Inflammatory macrophage treated with lipopolysaccharide for 1 hour (primary cell): ENCODE data around the gene DAPK1.

Experiments
- DNase-seq, 2 donors: peaks; one replicate each; pipeline ENCODE4 v3.0.0-alpha.2; 2020 to 2022

DAPK1 gene

GRCh38 chr9:87596862-87597261 is 99.2 kb downstream of the DAPK1 start:
- DNase-seq, result no peak

DNA sequence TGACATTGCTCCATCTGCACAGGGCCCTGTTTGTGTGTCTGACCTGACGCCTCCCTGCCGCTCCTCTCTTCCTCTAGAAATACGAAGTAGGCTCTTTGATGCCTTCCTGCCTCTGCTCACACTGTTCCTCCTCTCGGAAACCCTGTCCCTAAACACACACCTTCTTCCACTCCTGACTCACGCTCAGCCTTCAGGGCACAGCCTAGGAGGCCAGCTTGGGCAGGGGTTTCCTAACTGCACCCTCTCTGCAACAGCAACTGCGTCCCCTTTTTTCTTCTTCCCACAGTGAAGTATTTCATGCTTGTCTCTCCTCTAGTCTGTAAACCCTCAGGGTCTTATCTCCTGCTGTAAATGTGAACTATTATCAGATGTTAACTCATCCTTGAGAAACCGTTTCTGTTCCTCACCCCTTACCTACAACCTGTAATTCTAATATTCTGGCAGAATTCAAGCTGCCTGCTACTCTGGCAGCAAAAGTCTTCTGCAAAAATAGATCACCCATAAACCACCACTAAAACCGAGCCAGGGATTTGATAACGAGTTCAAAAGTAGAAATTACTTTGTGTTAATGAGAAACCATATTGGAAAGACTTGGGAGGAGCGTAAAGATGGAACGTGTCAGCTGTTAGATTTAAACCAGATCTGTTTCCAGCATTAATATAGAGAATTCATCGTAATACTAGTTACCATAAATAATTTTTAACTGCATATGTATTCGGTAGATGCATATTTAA is 100.2 kb downstream of the DAPK1 start:
- DNase-seq, result no peak

DNA sequence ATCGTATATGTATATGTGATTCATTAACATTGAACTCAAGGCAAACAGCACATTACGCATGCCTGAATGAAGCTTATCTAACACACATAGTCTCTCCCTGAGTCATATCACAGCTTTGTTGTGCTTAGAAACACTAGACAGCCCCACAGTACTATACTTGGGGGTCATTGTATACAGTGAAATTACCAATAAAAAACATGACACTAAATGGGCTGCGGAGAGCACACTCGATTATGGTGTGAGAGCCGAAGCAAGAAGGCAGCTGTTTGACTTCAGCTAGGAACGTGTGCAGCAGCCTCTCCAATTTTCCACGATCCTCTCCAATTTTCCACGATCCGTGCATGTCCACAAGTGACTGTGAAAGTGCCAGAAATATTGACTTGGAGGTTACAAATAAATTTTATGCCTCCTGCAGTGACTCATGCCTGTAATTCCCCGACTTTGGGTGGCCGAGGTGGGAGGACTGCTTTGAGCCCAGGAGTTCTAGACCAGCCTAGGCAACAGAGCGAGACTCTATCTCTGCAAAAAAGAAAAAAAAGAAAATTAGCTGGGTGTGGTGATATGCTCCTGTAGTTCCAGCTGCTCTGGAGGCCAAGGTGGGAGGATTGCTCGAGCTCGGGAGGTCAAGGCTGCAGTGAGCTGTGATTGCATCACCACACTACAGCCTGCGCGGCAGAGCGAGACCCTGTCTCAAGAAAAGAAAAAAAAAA is 102.4 kb downstream of the DAPK1 start:
- no peak for DNase-seq

DNA sequence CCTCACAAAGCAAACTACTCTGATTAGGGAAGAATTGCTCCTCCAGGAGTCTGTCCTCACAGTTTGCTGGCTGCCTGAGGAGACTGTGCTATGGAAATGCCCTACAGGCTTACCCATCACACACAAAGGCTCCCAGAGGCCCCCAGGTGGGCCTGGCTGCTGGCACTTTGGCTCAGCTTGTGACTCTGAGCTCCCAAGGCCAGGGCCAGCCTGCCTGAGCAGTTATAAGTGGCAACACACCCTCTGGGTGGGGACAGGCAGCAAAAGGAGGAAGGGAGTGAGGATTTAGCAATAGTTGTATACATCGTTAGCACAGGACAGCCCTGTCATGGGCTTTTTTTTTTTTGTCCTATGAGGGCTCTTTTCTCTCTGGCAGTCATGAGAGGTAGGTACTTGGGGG is 103.5 kb downstream of the DAPK1 start:
- DNase-seq, result peak; percentile 80 to 91

DNA sequence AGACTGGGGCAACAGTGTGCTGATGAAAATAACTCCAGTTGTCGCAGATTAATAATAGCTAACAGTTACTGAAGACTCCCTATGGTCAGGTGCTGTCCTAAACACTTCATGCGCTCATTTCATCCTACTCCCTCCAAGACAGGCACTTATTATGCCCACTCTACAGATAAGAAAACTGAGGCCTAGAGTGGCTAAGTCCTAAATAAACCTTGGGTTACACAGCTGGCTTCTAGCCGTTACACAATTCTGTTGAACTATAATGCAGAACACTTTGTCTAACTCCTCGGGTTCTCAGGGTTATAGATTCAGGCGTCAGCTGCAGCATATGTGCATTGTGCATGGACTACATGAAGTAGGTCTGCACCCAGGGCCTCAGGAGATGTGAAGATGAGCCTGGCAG is 103.9 kb downstream of the DAPK1 start:
- DNase-seq, result no peak

DNA sequence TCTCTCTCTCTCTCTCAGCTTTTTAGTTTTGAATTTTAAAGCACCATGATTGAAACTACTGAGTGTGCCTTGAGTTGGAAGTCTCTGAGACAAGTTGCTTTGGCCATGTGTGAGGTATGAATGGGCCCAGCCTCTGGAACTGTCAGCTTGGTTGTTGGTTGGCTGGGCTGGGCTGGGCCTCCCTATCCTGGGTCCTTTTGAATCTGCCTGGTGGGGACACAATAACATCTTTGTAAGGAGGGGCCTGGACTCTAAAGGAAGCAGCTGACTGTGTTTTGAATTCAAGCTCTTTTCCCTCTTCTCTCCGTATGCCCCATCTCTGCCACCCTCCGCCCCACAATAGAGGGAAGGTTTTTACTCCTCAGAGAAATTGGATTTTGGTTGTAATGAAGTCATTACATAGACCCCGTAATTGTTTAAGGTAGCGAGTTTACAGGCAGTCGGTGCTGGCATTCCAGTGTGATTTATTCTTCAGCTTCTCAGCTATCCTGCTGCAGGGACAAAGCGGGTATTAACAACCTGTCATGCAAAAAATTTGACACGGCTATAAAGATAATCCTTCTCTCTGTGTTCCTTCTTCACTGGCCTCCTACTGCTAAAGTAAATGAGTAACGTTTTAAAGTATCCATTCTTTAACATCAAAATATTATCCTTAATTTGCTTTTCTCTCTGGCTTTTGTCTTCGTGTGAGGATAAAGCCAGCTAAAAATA is 105.4 kb downstream of the DAPK1 start:
- no peak for DNase-seq

- DNase-seq, result no peak
These were observed 106.3 kb downstream of the DAPK1 start for GRCh38 chr9:87603854-87604490.

GRCh38 chr9:87604886-87605588 is 107.4 kb downstream of the DAPK1 start:
- no peak for DNase-seq

GRCh38 chr9:87605676-87606075 is 108.0 kb downstream of the DAPK1 start:
- no peak for DNase-seq

- no peak for DNase-seq
These were observed 109.3 kb downstream of the DAPK1 start for GRCh38 chr9:87606841-87607521.

DNA sequence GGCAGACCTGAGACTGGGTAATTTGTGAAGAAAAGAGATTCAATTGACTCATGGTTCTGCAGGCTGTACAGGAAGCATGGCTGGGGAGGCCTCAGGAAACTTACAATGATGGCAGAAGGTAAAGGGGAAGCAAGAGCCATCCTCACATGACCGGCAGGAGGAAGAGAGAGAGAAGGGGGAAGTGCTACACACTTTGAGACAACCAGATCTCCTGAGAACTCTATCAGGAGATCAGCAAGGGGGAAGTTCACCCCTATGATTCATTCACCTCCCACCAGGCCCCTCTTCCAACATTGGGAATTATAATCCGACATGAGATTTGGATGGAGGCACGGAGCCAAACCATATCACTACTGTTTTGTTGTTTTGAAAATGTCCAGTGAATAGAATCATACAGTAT is 110.2 kb downstream of the DAPK1 start:
- DNase-seq, result peak; percentile 69 to 84

DNA sequence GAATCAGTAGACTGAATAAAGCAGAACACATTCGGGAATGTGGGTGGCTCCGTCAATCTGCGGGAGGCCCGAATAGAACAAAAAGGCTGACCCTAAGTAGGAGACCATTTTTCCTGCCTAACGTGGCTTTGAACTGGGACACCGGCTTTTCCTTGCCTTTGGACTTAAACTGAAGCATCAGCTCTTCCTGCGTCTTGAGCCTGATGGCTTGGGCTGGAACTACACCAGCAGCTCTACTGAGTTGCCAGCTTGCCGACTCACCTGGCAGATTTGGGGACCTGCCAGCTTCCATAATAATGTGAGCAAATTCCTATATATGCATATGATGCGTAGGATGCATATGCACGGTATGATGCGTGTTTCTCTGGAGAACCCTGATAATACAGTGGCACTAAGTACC is 111.3 kb downstream of the DAPK1 start:
- DNase-seq, result no peak

DNA sequence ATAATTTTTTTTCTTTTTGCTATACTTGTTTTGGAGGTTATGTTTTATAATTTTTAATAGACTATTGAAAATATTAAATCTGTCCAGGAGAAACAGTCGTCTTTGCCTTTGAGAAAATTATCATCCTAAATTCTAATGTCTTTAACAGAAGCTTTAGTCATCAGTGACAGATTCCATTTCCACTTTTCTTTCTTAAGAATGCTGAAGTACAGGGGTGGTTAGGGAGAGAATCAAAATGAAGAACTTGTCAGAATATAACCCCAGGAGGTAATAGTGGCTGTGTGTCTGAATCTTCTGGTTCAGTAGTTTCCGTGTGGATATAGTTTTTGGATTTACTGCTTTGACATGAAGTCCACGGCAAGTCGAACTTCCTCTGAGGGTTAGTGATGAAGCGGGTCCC is 111.8 kb downstream of the DAPK1 start:
- no peak for DNase-seq

DNA sequence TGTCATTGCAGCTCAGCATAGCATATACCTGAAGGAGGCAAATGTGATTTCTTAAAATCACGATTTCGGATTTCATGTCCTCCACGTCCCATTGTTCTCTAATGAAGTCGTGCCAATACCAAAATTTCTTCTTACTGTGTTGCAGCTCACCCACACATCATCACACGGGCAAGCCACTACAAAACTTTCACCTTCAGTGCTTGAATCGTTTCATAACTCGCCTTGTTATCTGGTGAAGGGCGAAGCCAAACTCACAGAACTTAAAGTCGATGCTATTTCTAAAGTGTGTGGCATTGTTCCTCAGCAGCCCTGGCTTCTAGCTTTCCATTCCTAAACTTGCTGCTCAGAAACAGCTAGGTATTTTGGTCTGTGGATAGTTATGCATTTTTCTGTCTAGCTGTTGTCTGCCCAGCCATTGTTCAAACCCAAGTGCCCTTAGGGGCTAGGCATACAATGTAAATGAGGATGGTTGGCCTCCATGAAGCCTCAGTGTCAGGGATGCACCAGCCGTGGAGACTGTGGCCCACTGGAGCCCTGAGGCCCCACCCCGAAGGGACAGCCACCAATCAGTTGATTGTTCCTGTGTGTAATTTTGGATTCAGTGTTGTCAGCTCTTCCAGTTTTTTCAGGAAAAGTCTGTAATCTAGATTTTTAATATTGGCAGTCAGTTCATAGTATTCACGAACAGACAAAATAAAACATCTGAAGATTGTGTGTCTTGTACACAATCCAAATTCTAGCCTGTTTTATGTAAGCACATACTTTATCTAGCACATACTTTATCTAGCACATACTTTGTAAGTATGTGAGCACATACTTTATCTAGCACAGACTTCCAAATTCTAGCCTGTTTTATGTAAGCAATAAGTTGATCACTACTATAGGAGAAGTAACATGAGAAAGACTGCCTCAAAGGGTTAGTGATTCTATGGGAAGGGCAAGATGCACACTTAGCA is 112.8 kb downstream of the DAPK1 start:
- DNase-seq, result no peak

DNA sequence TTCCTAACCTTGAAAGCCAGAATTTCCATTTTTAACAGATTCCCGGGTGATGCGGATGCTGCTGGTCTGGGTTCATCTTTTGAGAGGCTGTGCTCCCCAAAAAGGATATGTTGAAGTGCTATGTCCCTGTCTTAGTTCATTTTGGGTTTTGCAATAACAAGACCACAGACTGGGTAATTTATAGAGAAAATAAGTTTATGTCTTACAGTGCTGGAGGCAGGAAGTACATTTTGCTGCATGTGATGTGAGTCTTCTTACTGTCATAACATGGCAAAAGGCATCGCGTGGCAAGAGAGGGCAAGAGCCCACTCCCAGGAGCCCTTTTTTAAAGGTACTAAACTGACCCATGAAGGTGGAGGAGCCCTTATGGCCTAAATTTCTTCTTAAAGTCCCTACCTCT is 114.1 kb downstream of the DAPK1 start:
- no peak for DNase-seq

GRCh38 chr9:87612536-87612935 is 114.9 kb downstream of the DAPK1 start:
- DNase-seq, result no peak

- DNase-seq, result no peak
These were observed 115.8 kb downstream of the DAPK1 start for GRCh38 chr9:87613265-87614111.

DNA sequence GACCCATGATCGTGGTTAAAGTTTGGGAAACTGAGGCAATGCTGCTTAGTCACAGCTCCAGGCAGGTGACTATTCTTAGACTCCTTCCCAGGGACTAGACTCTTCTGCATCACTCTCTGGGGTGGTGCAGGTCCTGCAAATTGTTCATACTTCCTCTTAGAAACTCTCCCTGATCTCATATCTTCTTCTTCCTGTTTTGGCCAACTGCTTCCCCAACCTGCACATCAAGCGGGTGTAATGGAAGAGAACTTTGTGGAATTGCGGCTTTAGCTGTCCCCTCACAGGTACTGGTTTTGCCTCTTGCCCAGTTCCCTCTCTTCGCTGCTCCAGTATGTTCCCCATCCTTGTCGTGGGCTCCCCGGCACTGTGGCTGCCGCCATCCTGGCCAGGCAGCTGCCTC is 116.7 kb downstream of the DAPK1 start:
- DNase-seq, result peak; percentile 54 to 79

GRCh38 chr9:87615136-87615535 is 117.5 kb downstream of the DAPK1 start:
- DNase-seq, result peak; percentile 44 to 59

DNA sequence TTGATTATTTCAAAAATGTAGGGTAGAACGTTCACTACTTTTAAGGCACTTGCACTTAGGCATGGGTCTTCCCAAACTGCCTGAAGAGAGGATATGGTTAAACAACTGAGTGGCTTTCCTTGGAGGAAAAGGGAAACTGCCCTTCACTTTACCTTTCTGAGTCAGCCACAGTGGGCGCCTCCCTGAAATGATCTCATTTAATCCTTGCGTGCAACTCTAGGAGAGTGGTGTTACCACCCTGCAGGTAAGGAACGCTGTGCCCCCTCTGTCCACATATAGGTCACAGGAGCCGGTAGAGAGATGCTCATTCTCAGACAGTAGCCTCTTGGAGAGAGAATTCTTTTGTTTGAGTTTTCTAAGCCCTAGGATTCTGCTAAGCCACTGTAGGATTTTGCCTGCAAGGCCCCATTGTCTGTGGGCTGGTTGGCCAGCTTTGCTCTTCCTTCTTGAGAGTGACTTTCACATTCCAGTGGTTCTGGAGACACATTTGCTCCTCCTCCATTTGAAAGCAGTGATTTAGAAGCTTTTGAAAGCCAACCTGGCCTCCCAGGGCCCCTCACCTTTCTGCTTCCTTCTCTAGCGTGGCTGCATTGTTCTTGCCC is 118.0 kb downstream of the DAPK1 start:
- peak in 1 of 2 donors; percentile 25 for DNase-seq
